ENCODE data around the gene SIT1.

DNA sequence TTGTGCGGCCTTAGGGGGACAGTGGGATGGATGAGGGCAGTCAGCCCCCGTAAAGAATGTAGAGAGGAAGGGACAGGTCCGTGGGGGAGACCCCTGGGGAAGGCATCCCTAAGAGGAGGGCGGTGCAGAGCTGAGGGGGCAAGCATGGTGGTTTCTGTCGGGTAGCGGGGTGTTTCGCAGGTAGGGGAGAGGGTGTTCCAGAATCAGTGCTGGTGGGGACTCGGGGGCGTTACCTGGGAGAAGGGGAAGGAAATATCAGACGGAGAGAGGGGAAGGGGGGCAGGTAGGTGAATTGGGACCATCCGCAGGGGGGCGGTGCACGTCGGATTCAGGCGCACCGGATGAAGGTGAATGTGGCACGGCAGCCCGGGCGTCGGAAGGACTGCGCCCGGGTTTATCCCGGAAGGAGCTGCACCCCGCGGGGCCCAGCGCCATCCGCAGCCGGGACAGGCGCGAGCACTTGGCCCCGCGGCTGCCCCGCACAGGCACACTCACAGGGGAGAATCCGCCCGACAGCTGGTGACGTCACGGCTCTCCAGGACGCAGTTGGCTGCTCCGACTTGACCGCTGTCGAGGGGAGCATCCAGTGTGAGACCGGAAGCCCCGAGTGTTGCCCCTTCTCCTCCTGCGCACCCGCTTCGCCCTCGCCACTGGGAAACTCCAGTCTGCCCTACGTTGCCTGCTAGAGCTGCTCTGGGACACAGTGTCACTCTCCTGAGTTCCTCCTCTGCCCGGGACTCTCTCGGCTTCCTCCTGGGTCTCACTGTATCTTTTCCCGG, 33.9 kb downstream of the SIT1 start:
- TF ChIP-seq GATA2 (IDR thresholded peaks at IDR 0.05; ENCODE audit: low read depth, low read length) (no peak), GATA3 (IDR thresholded peaks at IDR 0.05; ENCODE audit: low read depth, low read length) (no peak)

All from SH-SY5Y (cell line).